GM18861 (cell line): ENCODE data around the gene PHEX.

ENCODE experiments used
- ATAC-seq: cut with Tn5 transposase; IDR thresholded peaks from one replicate; pipeline ENCODE4 v1.9.1; 2021; ENCODE audit not compliant: unreplicated experiment

The PHEX gene

DNA sequence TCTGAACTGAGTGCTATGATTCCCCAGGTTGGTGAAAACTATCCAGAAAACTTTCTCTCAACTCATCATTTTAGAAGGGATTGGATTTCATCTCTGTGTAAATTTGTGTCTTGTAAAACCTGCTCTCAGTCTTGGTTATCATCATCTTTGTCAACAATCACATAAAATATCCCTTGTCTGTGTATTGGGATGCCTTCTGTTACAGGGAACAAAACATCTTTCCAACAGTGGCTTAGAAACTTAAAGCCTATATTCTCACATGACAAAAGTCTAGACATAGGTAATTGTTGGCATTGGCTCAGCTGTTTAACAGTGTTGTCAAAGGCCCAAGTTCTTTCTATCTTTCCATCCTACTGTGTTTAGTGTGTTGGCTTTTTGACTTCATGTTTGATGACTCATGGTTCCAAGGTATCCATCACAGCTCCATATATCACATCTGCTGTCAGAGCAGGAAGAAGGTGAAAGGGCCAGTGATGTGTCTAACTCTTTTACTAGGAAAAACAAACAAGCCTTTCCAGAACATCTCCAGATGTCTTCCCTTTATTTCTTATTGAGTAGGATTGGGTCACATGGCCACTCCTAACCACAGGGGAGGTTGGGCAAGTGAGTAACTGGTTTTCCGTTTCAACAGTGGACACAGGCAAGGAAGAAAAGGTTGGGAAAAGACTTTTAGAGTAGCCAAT lies 65.0 kb downstream of the PHEX start:
- no peak for ATAC-seq

DNA sequence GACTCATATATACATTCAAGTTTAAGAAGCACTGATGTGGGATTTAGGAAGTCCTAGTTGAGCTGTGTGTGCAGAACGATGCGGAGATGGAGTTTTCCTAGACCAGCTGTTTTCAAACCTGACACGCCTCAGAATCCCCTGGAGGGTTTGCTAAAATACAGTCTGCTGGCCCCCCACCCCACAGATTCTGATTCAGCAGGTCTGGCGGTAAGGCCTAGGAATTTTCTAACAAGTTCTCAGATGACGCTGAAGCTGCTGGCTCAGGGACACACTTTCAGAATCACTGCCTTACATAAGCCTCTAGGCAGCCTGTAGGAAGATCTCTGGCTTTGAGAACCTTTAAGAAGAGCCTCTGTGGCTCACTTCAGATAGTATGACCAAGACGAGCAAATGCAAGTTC lies 73.1 kb downstream of the PHEX start:
- no peak for ATAC-seq

DNA sequence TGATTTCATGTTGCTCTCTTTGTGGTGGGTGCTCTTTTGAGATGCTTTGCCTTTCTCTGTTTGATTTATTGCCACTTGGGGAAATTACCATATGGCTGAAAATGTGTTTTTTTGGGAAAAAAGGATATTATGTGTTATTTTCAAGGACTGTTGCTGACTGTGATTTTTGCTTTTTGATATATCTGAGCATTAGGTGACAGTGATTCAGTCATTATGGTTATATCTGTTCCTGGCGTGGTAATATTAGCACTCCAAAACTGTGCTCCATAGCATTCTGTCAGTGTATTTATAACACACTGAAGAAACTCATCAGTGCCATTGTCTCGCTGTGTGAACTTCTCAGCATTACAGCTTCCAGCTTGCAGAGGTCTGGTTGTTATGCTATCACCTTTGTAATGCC lies 73.8 kb downstream of the PHEX start:
- no peak for ATAC-seq

GRCh38 chrX:22109442-22109841 lies 77.3 kb downstream of the PHEX start:
- ATAC-seq, result no peak

- no peak for ATAC-seq
Measured at GRCh38 chrX:22110729-22111494, 78.8 kb downstream of the PHEX start.

- ATAC-seq, result no peak
Measured at GRCh38 chrX:22116605-22117546, 84.8 kb downstream of the PHEX start.

- no peak for ATAC-seq
Measured at GRCh38 chrX:22117633-22118032, 85.5 kb downstream of the PHEX start.

DNA sequence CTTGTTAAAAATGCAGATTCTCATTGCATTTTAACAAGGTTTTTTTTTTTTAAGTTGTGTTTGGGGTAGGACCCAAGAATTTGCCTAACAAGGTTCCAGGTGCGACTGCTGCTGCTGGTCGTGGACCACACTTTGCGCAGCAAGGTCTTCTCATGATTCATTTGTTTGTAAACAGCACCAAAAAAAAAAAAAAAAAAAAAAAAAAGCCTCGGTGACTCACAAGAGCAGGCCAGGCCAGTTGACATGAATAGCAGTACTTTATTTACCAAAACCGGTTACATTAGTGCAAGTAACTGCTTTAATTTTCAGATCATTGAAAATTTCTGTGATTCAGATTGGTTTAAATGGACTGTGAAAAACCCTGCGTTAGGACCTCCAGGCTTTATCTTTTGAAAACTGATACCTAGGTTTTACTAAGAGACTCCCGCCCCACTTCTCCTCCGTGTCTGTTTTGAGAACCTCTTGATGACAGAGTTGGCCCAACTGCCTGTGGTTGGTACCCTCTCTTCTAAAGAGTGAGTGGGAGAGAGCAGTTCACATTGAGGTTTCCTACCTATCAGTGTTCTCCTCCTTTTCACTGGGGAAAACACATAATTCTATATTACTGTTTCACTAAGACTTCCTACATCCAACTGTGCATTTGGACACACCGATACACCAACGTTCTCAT lies 86.2 kb downstream of the PHEX start:
- no peak for ATAC-seq

GRCh38 chrX:22121161-22121560 lies 89.0 kb downstream of the PHEX start:
- ATAC-seq, result no peak

DNA sequence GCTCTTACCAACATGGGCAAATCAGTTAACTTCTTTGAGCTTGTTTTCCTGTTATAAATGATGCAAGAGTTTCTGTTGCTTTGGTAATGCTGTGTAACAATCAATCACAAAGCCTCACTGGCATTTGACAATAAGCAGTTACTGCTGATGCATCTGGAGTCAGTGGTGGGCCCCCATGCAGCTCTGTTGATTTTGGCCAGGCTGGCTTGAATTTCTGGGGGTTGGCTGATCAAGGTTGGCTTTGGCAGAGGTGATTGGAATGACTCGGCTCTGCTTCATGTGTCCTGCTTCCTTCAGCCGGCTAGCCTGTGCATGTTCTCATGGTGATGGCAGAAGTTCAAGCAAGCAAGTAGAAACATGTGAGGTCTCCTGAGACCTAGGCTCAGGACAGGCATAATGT lies 90.4 kb downstream of the PHEX start:
- ATAC-seq, result no peak

GRCh38 chrX:22124098-22124497 lies 92.0 kb downstream of the PHEX start:
- ATAC-seq, result no peak

GRCh38 chrX:22125481-22125880 lies 93.4 kb downstream of the PHEX start:
- ATAC-seq, result no peak

DNA sequence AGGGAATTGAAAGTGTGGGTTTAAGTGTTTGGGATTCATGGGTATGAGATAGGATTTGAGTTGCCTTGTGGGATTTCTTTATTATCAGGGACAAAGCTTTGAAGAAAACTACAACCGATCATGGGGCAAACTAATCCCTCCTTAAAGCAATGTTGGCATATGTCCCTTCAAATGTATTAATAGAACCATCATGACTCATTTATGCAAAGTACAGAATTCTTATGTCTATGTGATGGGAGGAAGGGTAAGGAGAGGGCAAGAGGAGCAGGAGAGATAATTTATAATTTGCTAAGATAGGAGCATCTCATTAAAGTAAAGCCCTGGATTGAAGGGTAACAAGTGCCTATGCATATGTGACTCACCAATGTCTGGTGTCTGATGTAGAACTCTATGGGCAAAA lies 94.2 kb downstream of the PHEX start:
- ATAC-seq, result no peak

GRCh38 chrX:22128961-22129360 lies 96.8 kb downstream of the PHEX start:
- ATAC-seq, result no peak

GRCh38 chrX:22134681-22135080 lies 102.6 kb downstream of the PHEX start:
- ATAC-seq, result no peak

DNA sequence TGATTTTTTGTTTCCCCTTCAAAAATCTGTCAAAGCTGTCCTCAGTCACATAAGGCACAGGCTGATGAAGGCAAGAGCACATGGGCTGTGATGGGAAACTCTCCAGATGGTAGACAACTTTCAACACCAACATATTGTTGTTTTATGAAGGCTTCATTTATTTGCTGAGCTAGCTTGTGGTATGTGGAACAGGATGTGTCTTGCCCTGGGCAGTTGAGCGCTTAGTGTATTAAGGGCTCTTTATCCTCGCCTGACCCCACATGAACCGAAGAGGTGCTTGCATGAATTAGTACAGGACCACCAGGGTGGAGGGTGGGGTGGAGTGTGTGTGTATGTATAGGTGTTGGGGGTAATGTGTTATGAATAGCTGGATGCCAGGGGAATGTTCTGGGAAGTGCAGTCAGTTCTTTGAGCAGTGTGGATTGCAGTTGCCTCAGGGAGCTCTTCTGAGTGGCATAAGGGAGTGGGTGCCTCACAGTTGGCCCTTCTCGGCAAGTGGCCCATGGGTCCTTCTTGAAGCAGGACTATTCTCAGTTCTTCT lies 103.1 kb downstream of the PHEX start:
- ATAC-seq, result no peak

DNA sequence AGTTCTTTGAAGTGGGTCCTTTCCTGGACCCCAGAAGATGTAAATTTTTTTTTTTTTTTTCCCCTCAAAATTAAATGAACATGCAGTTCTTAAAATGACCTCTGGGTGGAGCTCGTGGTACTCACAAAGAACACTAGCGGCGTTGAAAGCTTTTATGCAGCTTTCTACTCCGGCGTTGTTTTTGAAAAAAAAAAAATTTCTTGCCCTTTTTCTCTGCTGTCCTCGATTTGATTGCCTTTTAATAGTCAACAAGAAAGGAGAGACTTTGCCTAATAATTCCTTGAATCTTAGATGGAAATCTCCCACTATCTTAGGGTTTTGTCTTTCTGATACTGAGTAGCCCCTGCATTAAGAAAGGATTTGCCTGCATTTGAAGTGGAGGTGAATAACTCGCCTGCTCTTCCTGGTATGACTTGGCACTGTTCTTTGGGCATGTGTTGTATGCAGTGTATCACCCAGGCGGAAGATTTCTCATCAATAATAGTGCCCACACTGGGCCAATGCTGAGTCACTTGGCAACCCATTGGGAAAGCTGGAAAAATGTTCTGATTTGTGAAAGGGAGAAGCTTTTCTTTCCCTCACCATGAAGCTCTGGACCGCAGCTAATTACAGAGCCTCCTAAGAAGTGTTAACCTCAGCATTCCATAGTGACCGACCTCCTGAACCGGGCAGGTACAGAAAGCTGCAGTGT lies 104.0 kb downstream of the PHEX start:
- ATAC-seq, result no peak

DNA sequence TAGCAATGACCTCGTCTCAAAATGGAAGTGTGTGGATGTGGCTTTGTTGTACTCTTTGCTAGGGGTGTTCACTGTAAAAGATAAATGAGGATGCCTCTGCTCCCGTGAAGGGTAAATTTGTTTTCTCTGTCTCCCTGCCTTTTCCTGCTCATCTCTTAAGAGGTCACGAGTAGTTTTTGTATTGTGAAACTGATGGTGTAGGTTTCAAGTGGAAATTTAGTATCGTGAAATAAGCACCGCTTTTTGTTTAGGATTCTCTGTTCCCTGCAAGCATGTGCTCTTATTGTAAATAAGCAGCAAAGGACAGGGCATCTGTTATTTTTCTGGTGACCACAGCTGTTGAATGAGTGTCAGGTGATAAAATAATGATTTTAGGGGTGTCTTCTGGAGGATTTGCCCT lies 104.6 kb downstream of the PHEX start:
- ATAC-seq, result no peak

GRCh38 chrX:22139822-22140221 lies 107.7 kb downstream of the PHEX start:
- ATAC-seq, result no peak

- ATAC-seq, result no peak
Measured at GRCh38 chrX:22141047-22141730, 109.1 kb downstream of the PHEX start.
